Transverse colon (tissue), 4 donors: ENCODE data around the gene LAPTM5. TPM values are rescaled to one million over a fixed set of nuclear protein-coding genes. Genes with fewer than 3 reads are reported as not detected.

ENCODE experiments used
- DNase-seq: peaks from one replicate; pipeline ENCODE4 v3.0.0-alpha.2; 2019
- H3K27ac ChIP-seq, 4 donors: fragments of 200-600 bp; sonication (generic); 2 replicates each; pipeline ENCODE4 v1.5.1; 2016 to 2018; ENCODE audit warnings: inconsistent platforms in 4 of 4
- H3K27me3 ChIP-seq: fragments of 200-600 bp; sonication (generic); 2 replicates; pipeline ENCODE4 v1.5.1; 2017; ENCODE audit warnings: inconsistent platforms
- H3K36me3 ChIP-seq, 4 donors: fragments of 200-600 bp; sonication (generic); 2 replicates each; pipeline ENCODE4 v1.5.1; 2017 to 2019; ENCODE audit warnings: inconsistent platforms in 4 of 4
- H3K4me1 ChIP-seq, 4 donors: fragments of 200-600 bp; sonication (generic); 2 replicates each; pipeline ENCODE4 v1.5.1; 2017 to 2020; ENCODE audit warnings: inconsistent platforms in 4 of 4
- H3K4me3 ChIP-seq, 4 donors: fragments of 200-600 bp; sonication (generic); 1 replicate in 1 of 4; 2 replicates in 3 of 4; pipeline versions ENCODE4 v1.5.1 to v1.6.1; 2017 to 2019; ENCODE audit warnings: inconsistent platforms in 4 of 4
- H3K9me3 ChIP-seq, 2 donors: fragments of 200-600 bp; sonication (generic); 2 replicates each; pipeline ENCODE4 v1.5.1; 2017 to 2019; ENCODE audit warnings: inconsistent platforms in 2 of 2
- EP300 ChIP-seq: sonication (generic); formaldehyde crosslinking; IDR thresholded peaks from one replicate; pipeline ENCODE4 v1.6.1; 2017; ENCODE audit warnings: antibody characterized with exemption, low read depth
- POLR2A ChIP-seq: fragments of 450-650 bp; IDR thresholded peaks from one replicate; pipeline ENCODE4 v1.6.1; 2016; ENCODE audit warnings: antibody characterized with exemption, mild to moderate bottlenecking, moderate library complexity
- POLR2AphosphoS5 ChIP-seq, 3 donors: sonication (generic); formaldehyde crosslinking; IDR thresholded peaks; one replicate each; pipeline ENCODE4 v1.6.1; 2016; ENCODE audit warnings: antibody characterized with exemption in 3 of 3
- whole genome bisulfite sequencing, 2 donors: methylation state at CpG; one replicate each; pipeline ENCODE4 v1.1.5; 2018; ENCODE audit warnings: low coverage in 1 of 2; 5-methylcytosine and 5-hydroxymethylcytosine counted together
- in situ Hi-C, 4 donors: fragments of 200-750 bp; cut with MboI; loops; one replicate each; pipeline versions ENCODE4 v1.15.0 to v1.15.1; 2017; ENCODE audit warnings: low sequenced_read_pairs in 3 of 4, low pct_ligation_motif_present in 1 of 4, low pct_unique_long_range_greater_than_20kb in 1 of 4
- intact Hi-C: fragments of 100-400 bp; cut with DNase I; formaldehyde crosslinking; loops from one replicate; pipeline ENCODE4 v1.15.1; 2023; ENCODE audit warnings: low total_unique reads
- total RNA-seq, 4 donors: library from RNA; depleted of rRNA; stranded (reverse); fragments of >200 nt; gene quantifications; one replicate each; pipeline ENCODE4 v1.1.0, GENCODE V29; 2016
- TF ChIP-seq, protein P1 (sequence below), 5 experiments: fragments of 200-600 bp in 3 of 5; fragments of 450-650 bp in 2 of 5; sonication (generic) in 3 of 5; IDR thresholded peaks; 1 replicate in 2 of 5; 2 replicates in 3 of 5; pipeline ENCODE4 v1.5.1; 2016 to 2017; ENCODE audit warnings: antibody characterized with exemption in 5 of 5, inconsistent platforms in 3 of 5, mild to moderate bottlenecking in 2 of 5, moderate library complexity in 1 of 5

Gene LAPTM5
- total RNA-seq, 4 donors from 2014 or later, result 5.2 to 66.6 (median 34.5) TPM

DNA sequence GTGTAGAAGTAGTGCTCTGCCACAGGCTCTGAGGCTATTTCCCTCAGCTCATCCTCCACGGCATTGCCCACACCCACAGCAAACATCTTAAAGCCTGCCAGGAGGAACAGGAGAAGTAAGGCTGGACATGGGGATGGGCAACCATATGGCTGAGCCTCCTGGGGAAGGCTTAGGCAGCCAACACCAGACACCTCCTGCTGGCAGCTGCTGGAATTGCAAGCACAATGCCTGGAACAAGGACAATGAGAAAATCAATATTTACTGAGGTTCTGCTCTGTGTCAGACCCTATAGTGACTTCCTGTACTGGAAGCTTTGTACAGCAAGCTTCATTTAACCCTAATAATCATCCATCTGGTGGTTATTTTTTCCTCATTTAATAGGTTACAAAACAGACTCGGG is 42.4 kb downstream of the LAPTM5 start:
- WGBS, 2 donors, result 86 to 90% methylated on average over 1 to 2 of the region's 2 CpGs
- no peaks in the 10 kb centered on the region for H3K27me3 ChIP-seq
- TF ChIP-seq POLR2AphosphoS5 (IDR thresholded peaks at IDR 0.05), result no peak
- TF ChIP-seq POLR2A, result no peak
- TF ChIP-seq, protein P1, sequence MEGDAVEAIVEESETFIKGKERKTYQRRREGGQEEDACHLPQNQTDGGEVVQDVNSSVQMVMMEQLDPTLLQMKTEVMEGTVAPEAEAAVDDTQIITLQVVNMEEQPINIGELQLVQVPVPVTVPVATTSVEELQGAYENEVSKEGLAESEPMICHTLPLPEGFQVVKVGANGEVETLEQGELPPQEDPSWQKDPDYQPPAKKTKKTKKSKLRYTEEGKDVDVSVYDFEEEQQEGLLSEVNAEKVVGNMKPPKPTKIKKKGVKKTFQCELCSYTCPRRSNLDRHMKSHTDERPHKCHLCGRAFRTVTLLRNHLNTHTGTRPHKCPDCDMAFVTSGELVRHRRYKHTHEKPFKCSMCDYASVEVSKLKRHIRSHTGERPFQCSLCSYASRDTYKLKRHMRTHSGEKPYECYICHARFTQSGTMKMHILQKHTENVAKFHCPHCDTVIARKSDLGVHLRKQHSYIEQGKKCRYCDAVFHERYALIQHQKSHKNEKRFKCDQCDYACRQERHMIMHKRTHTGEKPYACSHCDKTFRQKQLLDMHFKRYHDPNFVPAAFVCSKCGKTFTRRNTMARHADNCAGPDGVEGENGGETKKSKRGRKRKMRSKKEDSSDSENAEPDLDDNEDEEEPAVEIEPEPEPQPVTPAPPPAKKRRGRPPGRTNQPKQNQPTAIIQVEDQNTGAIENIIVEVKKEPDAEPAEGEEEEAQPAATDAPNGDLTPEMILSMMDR (IDR thresholded peaks at IDR 0.05), result peak in 2 of 5 experiments; percentile 19 to 27
- no peak for TF ChIP-seq EP300

DNA sequence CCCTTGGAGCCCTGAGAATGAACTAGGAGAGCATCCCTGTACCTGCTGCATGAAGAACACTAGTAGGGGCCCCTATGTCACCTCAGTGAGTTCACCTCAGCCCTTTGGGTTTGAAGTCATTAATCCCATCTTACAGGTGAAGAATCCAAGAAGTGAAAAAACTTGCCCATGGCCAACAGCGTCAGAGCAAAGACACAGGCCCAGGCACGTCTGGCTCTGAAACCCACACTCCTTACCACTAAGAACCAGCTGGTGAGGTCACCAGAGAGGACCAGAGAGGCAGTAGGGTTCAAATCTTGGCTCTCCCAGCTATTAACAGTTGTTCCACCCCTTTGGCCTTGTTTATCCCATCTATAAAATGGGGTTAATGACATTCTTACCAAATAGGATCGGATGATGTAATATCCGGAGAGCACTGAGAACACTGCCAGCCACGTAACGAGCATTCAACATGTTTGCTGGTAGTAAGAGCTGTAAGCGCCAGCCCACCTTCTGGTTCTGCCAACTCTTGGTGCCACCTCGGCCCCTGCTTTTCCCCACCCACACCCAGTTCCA is 43.0 kb downstream of the LAPTM5 start:
- H3K9me3 ChIP-seq, result peaks cover 0 to 4% of the 10 kb centered on the region in 2 donors
- no peak overlapping the region for H3K27ac ChIP-seq
- H3K4me1 ChIP-seq, result peaks cover 4 to 13% (median 9%) of the 10 kb centered on the region in 4 donors
- no peak for DNase-seq
- TF ChIP-seq EP300, result no peak
- TF ChIP-seq, protein P1 (IDR thresholded peaks at IDR 0.05), result no peak
- TF ChIP-seq POLR2A, result no peak
- H3K4me3 ChIP-seq, result no peak overlapping the region
- in situ Hi-C loops (loop anchor here in 3 of 4 donors (10.0 to 25.0 kb wide), 3 partner anchors 200 to 1480 kb away; partner anchors contain the start of genes MECR (in 3 of the 3) and PTPRU (in 3 of the 3)), intact Hi-C loops (no loop called here)
- WGBS, 2 donors, result 80 to 90% methylated on average over 1 to 8 of the region's 8 CpGs
- no peaks in the 10 kb centered on the region for H3K27me3 ChIP-seq
- no peaks in the 10 kb centered on the region for H3K36me3 ChIP-seq

More for the DNA sequence above, 42.4 kb downstream of the LAPTM5 start:
- H3K27ac ChIP-seq, result no peak overlapping the region
- H3K36me3 ChIP-seq, result no peaks in the 10 kb centered on the region
- in situ Hi-C loops, result loop anchor here in 3 of 4 donors (10.0 to 25.0 kb wide), 3 partner anchors 200 to 1480 kb away; partner anchors contain the start of genes MECR (in 3 of the 3) and PTPRU (in 3 of the 3)
- intact Hi-C loops, result no loop called here
- H3K9me3 ChIP-seq, result peaks cover 0 to 4% of the 10 kb centered on the region in 2 donors
- H3K4me1 ChIP-seq, result peaks cover 5 to 15% (median 10%) of the 10 kb centered on the region in 4 donors
- H3K4me3 ChIP-seq, result no peak overlapping the region
- no peak for DNase-seq

- WGBS, 2 donors, result 63% methylated on average over 4 of the region's 4 CpGs; no CpG with 5 or more reads in 1 of the 2 donors
- Histone ChIP-seq H3K4me1 (peaks cover 0 to 7% (median 4%) of the 10 kb centered on the region in 4 donors), H3K4me3 (no peak overlapping the region), H3K9me3 (peaks cover 0 to 4% of the 10 kb centered on the region in 2 donors), H3K27me3 (no peaks in the 10 kb centered on the region), H3K27ac (no peak overlapping the region), H3K36me3 (no peaks in the 10 kb centered on the region)
- intact Hi-C loops, result no loop called here
- TF ChIP-seq POLR2AphosphoS5 (IDR thresholded peaks at IDR 0.05), result no peak
- TF ChIP-seq, protein P1 (IDR thresholded peaks at IDR 0.05), result no peak
- in situ Hi-C loops, result loop anchor here in 3 of 4 donors (10.0 to 25.0 kb wide), 3 partner anchors 201 to 1479 kb away; partner anchors contain the start of genes MECR (in 3 of the 3) and PTPRU (in 3 of the 3)
- DNase-seq, result no peak
Observed at GRCh38 chr1:30714025-30714424, 43.5 kb downstream of the LAPTM5 start.

- Histone ChIP-seq H3K9me3 (peaks cover 0 to 4% of the 10 kb centered on the region in 2 donors), H3K4me1 (peaks cover 0 to 4% (median 0%) of the 10 kb centered on the region in 4 donors), H3K36me3 (no peaks in the 10 kb centered on the region), H3K27me3 (no peaks in the 10 kb centered on the region), H3K27ac (no peak overlapping the region), H3K4me3 (no peak overlapping the region)
- 38 to 45% methylated on average over 9 to 12 of the region's 12 CpGs for WGBS, 2 donors
- DNase-seq, result no peak
- TF ChIP-seq EP300, result no peak
- TF ChIP-seq, protein P1 (IDR thresholded peaks at IDR 0.05), result no peak
- TF ChIP-seq POLR2AphosphoS5 (IDR thresholded peaks at IDR 0.05), result no peak
- no peak for TF ChIP-seq POLR2A
- intact Hi-C loops, result no loop called here
- in situ Hi-C loops, result loop anchor here in 3 of 4 donors (10.0 to 25.0 kb wide), 3 partner anchors 201 to 1479 kb away; partner anchors contain the start of genes MECR (in 3 of the 3) and PTPRU (in 3 of the 3)
Observed at GRCh38 chr1:30713311-30713710, 44.3 kb downstream of the LAPTM5 start.
